NCI-H2196 treated with DMSO at 0.1 percent for 48 hours (cell line): ENCODE results near the gene ACACA.
A peak's percentile ranks its signal among the peaks of the same experiment; 100 is the strongest.
"Not testable (repeated sequence)": the region's sequence is repeated elsewhere in the genome, so short reads cannot be mapped to it uniquely, and the experiment has no call there.

Experiments
- DNase-seq: peaks from one replicate; lab custom pipeline; 2025; ENCODE audit not compliant: unreplicated experiment; lab: John Stamatoyannopoulos, UW

Gene ACACA

GRCh38 chr17:37406635-37407461 is at the start of gene ACACA, which contains the start of gene TADA2A:
Gene ACACA (minus strand): TSS chr17:37406836. CDS start chr17:37406299, 537 bp downstream.
Gene TADA2A (plus strand): TSS chr17:37406886. CDS start chr17:37411366, 4,480 bp downstream.
- peak; percentile 22 for DNase-seq

- no peak for DNase-seq
Observed at GRCh38 chr17:37450112-37450511, 43.5 kb upstream of the ACACA start.

DNA sequence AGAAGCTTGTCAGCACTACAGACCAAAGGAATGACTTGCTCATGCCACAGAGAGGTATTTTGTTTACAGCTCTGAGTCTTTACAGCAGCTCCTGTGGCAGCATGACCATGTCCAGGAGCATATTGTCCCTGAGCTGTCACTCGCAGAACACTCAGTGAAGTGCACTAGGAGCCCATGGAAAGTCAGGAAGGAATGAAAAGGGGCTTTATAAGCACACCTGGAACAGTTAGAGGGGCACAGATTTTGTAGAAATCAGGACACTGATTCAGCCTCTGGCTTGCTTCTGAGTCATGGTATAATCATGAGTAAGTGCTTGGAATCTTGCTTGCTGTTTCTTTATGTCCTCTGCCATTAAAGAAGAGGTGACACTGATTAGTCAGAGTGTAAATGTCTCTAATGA is 41.0 kb upstream of the ACACA start:
- DNase-seq = no peak

GRCh38 chr17:37446027-37446426 is 39.4 kb upstream of the ACACA start:
- no peak for DNase-seq

GRCh38 chr17:37441369-37442014 is 34.9 kb upstream of the ACACA start:
- DNase-seq = not testable (repeated sequence)

DNA sequence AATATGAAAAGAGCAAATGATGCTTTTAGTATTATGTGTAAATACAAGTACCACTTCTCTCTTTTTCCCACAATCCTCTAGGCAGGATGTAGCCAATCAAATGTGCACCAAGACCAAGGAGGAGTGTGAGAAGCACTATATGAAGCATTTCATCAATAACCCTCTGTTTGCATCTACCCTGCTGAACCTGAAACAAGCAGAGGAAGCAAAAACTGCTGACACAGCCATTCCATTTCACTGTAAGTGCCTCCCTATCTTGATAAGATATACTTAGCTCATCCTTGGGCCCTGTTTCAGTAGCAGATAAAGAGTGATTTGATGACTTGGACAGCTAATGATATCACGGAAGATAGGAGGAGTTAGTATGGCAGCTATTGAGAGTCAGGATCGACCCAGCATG is 33.8 kb upstream of the ACACA start:
- DNase-seq = no peak

- DNase-seq = no peak
Observed at GRCh38 chr17:37438141-37438540, 31.5 kb upstream of the ACACA start.

DNA sequence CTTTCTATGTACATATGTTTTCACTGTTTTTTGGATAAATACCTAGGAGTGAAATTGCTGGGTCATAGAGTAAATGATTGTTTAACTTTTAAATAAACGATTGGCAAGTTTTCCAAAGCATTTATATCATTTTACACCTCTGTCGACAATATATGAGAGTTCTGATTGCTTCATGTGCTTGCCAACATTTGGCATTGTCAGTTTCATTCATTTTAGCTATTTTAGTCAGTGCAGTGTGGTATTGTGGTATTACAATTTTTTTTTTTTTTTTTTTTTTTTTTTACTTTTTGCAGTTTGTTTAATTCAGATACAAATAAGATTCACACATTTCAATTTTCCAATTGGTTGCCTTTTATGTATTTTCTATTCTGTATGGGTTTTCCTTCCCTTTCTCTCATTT is 26.0 kb upstream of the ACACA start:
- no peak for DNase-seq

GRCh38 chr17:37430051-37430627 is 23.5 kb upstream of the ACACA start:
- DNase-seq = no peak

DNA sequence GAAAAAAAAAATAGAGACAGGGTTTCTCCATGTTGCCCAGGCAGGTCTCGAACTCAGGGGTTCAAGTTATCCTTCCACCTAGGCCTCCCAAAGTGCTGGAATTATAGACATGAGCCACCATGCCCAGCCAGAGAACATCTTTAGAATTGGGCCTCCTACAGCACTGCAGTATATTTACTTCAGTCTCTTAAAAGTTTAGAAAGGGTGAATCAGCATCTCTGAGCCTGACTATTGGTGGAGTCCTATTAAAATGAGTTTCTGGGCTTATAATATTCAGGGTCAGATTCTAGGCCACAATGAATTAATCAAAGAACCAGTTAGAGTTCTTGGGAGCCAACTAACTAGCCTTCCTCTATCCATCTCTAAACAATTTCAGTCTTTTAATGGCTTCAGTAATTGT is 22.8 kb upstream of the ACACA start:
- DNase-seq = no peak

DNA sequence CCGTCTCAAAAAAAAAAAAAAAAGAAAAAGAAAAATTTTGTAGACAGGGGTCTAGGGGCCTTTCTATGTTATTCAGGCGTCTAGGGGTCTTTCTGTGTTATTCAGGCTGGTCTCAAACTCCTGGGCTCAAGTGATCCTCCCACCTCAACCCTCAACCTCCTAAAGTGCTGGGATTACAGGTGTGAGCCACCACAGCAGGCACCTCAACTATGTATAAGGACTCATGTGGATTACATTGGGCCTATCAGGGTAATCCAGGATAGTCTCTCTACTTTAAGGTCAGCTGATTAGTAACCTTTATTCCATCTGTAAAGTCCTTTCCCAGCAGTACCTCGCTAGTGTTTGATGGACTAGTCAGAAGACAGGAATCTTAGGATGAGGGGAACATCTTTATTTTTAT is 22.4 kb upstream of the ACACA start:
- DNase-seq = no peak

DNA sequence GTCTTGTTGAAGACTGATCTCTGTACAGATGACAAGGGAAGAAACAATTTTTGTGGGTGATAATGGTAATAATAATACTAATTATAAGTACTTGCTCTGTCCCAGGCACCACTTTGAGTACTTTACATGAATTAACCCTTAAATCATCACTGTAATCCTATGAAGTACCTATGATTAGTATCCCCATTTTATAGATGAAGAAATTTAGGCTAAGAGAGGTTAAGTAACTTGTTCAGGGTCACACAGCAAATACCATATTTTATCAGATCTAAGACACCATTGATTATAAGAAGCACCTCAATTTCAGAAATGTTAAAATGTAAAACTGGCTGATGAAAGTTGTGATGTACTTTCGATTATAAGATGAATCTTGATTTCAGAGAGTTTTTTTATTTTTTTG is 18.6 kb upstream of the ACACA start:
- no peak for DNase-seq

DNA sequence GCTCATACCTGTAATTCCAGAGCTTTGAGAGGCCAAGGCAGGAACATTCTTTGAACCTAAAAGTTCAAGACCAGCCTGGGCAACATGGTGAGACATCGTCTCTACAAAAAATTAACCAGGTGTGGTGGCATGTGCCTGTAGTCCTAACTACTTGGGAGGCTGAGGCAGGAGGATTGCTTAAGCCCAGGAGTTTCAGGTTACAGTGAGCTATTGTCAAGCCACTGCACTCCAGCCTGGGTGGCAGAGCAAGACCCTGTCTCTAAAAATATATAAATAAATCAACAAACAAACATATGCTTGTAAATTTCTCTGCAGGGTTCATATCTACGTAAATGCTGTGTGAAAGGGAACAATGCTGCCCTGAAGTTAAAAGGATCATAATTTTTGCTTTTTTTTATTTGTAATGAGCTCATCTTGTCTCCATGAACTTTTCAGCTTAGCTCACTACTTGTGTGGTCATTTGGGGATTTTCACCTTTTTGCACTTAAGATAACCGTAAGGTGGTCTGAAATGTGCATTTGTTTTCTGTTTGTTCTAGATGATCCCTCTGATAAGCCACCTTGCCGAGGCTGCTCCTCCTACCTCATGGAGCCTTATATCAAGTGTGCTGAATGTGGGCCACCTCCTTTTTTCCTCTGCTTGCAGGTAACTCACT is 16.5 kb upstream of the ACACA start:
- DNase-seq = no peak

DNA sequence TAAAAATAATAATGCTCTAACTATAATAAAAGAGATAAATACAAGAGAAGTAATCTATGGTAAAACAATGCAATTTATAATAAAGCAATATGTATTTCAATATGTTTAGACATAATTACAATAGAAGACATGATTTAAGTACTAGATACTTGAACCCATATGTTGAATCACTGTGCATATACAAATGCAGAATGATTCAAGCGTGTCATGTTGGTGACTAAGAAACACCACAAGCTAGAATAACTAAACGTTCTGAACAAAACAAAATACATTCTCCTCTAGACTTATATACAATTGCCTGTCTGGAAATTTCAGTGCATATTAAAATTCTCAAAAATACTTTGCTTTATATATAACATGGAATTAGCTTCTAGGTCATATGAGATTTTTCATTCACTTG is 11.2 kb upstream of the ACACA start:
- no peak for DNase-seq

DNA sequence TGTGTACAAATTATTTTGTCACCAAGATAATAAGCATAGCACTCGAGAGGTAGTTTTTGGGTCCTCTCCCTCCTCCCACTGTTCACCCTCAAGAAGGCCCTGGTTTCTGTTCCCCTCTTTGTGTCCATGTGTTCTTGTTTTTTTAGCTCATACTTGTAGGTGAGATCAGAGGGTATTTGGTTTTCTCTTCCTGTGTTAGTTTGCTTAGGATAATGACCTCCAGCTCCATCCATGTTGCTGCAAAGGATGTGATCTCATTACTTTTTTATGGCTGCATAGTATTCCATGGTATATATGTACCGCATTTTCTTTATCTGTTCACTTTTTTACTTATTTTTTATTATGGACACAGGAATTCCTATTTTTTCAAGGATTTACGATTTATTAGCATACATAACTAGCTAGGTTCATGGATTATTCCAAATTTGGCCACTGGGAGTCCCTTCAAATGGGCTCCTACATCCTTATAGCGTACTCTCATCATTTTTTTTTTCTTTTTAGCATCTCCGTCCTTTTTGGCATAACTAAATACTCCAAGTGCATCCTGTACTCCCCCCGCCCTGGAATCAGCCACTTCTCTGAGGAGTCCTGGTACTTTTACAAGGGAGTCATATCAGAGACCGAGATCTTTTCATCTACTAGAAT is 7.4 kb upstream of the ACACA start:
- DNase-seq = no peak

DNA sequence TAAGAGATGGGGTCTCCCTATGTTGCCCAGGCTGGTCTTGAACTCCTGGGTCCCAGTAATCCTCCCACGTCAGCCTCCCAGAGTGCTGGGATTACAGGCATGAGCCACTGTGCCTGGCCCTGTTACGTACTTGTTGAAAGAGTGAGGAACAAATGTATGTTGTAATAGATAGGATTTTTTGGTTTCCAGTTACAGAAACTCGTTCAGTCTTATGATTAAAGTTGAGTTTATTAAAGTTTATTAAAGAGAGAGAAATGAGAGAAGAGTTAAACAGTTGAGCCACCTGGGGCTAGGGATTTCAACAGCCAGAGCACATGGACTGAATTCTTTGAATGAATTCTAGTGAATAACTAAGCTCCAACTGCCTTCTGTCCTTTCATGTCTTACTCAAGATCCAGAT is 3.7 kb upstream of the ACACA start:
- no peak for DNase-seq

- DNase-seq = not testable (repeated sequence)
Observed at GRCh38 chr17:37408145-37408479, 1.5 kb upstream of the ACACA start.

DNA sequence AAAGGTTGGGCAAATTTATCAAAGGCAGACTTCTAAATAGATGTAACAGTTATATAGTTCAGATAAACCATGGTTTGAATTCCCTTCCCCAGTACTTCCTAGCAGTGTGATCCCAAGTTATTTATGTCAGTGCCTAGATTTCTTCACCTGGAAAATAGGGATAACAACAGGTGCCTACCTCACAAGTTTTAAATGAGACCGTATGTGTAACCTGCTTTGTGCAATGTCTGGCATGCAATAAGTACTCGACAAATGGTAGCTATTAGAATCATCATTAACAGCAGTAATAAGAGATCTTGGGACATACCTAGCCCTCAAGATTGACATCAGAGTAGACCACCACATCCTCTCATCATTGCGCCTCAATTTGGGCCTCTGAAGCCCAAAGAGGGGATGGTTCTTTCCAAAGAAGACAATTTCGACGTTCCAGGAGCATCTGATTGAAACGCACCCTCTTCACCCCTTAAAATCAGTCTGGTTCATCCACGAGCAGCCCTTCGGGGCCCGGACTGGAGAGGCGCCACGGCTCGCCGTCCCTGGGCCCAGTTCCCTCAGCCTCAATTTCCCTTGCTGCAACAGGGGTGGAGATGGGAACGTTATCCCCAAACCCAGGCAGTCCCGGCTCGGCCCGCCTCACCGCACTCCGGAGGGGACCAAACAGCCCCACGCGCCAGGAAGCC is 541 bp downstream of the ACACA start:
- DNase-seq = no peak

DNA sequence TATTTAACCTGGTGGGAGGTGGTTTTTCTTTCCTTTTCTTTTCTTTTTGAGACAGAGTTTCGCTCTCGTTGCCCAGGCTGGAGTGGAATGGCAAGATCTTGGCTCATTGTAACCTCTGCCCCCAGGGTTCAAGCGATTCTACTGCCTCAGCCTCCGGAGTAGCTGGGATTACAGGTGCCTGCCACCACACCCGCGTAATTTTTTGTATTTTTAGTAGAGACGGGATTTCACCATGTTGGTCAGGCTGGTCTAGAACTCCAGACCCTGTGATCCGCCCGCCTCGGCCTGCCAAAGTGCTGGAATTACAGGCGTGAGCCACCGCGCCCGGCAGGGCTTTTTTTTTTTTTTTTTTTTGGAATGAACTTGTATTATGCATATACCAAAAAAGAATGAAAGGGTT is 1.1 kb downstream of the ACACA start:
- DNase-seq = not testable (repeated sequence)

GRCh38 chr17:37400505-37400904 is 6.1 kb downstream of the ACACA start:
- no peak for DNase-seq
